Right lobe of liver (tissue), 6 donors: ENCODE results near the gene DIP2C. TPM values are rescaled to one million over a fixed set of nuclear protein-coding genes. Genes with fewer than 3 reads are reported as not detected.

Experiments
- ATAC-seq, 4 donors: fragments of 200-7000 bp; cut with Tn5 transposase; one replicate each; pipeline ENCODE4 v1.9.1; 2020; ENCODE audit warnings: mild to moderate bottlenecking in 4 of 4, moderate library complexity in 4 of 4
- DNase-seq, 3 donors: peaks; one replicate each; pipeline ENCODE4 v3.0.0-alpha.2; 2020
- H3K27ac ChIP-seq, 3 donors: fragments of 200-600 bp; one replicate each; pipeline ENCODE4 v1.8.0; 2022
- H3K27me3 ChIP-seq, 2 donors: fragments of 200-600 bp; one replicate each; pipeline ENCODE4 v1.8.0; 2022
- H3K36me3 ChIP-seq, 4 donors: fragments of 200-600 bp; sonication (generic) in 1 of 4; one replicate each; pipeline versions ENCODE4 v1.5.1 to v1.8.0; 2017 to 2022; ENCODE audit warnings: control low read depth in 1 of 4
- H3K4me1 ChIP-seq, 4 donors: fragments of 200-600 bp; sonication (generic) in 1 of 4; one replicate each; pipeline versions ENCODE4 v1.5.1 to v1.8.0; 2017 to 2022; ENCODE audit warnings: control low read depth in 1 of 4
- H3K4me3 ChIP-seq, 3 donors: fragments of 200-600 bp; one replicate each; pipeline ENCODE4 v1.8.0; 2022
- H3K9me3 ChIP-seq, 4 donors: fragments of 200-600 bp; sonication (generic) in 1 of 4; one replicate each; pipeline versions ENCODE4 v1.5.1 to v1.8.0; 2017 to 2022; ENCODE audit warnings: control low read depth in 1 of 4
- CTCF ChIP-seq, 4 donors: fragments of 200-600 bp in 3 of 4; fragments of 450-650 bp in 1 of 4; IDR thresholded peaks; one replicate each; pipeline versions ENCODE4 v1.5.1 to v1.8.0; 2016 to 2022; ENCODE audit warnings: antibody characterized with exemption in 4 of 4, mild to moderate bottlenecking in 2 of 4
- POLR2A ChIP-seq: fragments of 450-650 bp; IDR thresholded peaks from one replicate; pipeline ENCODE4 v1.6.1; 2017; ENCODE audit warnings: antibody characterized with exemption, mild to moderate bottlenecking
- WGBS: methylation state at CpG from one replicate; pipeline ENCODE4 v1.1.6; 2018; ENCODE audit warnings: low coverage, low lambda C conversion rate; ENCODE audit not compliant: insufficient coverage; ENCODE audit errors: missing lambda C conversion rate; 5-methylcytosine and 5-hydroxymethylcytosine counted together
- intact Hi-C, 2 donors: fragments of 100-400 bp; cut with DNase I; formaldehyde crosslinking; loops; one replicate each; pipeline versions ENCODE4 v1.11.2 to v1.14.1; 2022
- total RNA-seq, 6 experiments: library from RNA; depleted of rRNA in 2 of 6; stranded (reverse); fragments of >200 nt in 2 of 6; fragmentation: NEBNext Ultra II Directional in 3 of 6; extraction: Animal tissue kit (Norgen Biotek cat#: 25700) in 3 of 6; gene quantifications; one replicate each; pipeline versions ENCODE4 v1.1.0 to v1.2.4, GENCODE V29; 2016 to 2023
- donor health status: DM: no; HTN: yes; CAD: no.
- donor health status: DM: no; HTN: no; CAD: no.
- donor health status: DM: no; HTN: no; CAD: no.
- donor health status: DM: no; HTN: yes; CAD: no.
- donor health status: DM: no; HTN: yes; CAD: no.

Gene DIP2C
- total RNA-seq, 6 experiments from 2014 or later, result 8.0 to 13.5 (median 11.7) TPM

GRCh38 chr10:593016-593415, 96.5 kb downstream of the DIP2C start:
- no peak overlapping the region for H3K4me3 ChIP-seq
- no peak for ATAC-seq
- TF ChIP-seq CTCF (IDR thresholded peaks at IDR 0.05) (no peak), POLR2A (no peak)
- no peaks in the 10 kb centered on the region for H3K36me3 ChIP-seq
- no peak for DNase-seq
- 82% methylated on average over 5 of the region's 7 CpGs for WGBS
- no peak overlapping the region for H3K27ac ChIP-seq
- H3K9me3 ChIP-seq, result no peaks in the 10 kb centered on the region
- intact Hi-C loops, result no loop called here
- H3K27me3 ChIP-seq, result no peaks in the 10 kb centered on the region
- H3K4me1 ChIP-seq, result peaks cover 0 to 7% (median 3%) of the 10 kb centered on the region in 4 donors

- H3K4me1 ChIP-seq, result peaks cover 0 to 7% (median 3%) of the 10 kb centered on the region in 4 donors
- H3K36me3 ChIP-seq, result no peaks in the 10 kb centered on the region
- ATAC-seq, result no peak
- 73% methylated on average over 11 of the region's 11 CpGs for WGBS
- intact Hi-C loops, result no loop called here
- no peak for DNase-seq
- no peaks in the 10 kb centered on the region for H3K9me3 ChIP-seq
- H3K27me3 ChIP-seq, result no peaks in the 10 kb centered on the region
- no peak overlapping the region for H3K27ac ChIP-seq
- TF ChIP-seq CTCF (IDR thresholded peaks at IDR 0.05) (no peak), POLR2A (no peak)
- no peak overlapping the region for H3K4me3 ChIP-seq
Measured at GRCh38 chr10:591646-592045, 97.8 kb downstream of the DIP2C start.

GRCh38 chr10:590721-591120, 98.7 kb downstream of the DIP2C start:
- ATAC-seq, result no peak
- intact Hi-C loops, result no loop called here

GRCh38 chr10:589961-590680, 99.3 kb downstream of the DIP2C start:
- Histone ChIP-seq H3K4me3 (no peak overlapping the region), H3K36me3 (no peaks in the 10 kb centered on the region), H3K27me3 (no peaks in the 10 kb centered on the region), H3K9me3 (no peaks in the 10 kb centered on the region), H3K4me1 (peaks cover 0 to 7% (median 3%) of the 10 kb centered on the region in 4 donors), H3K27ac (no peak overlapping the region)
- no peak for ATAC-seq
- TF ChIP-seq POLR2A, result no peak
- no peak for TF ChIP-seq CTCF (IDR thresholded peaks at IDR 0.05)
- WGBS, result 87% methylated on average over 19 of the region's 21 CpGs
- intact Hi-C loops, result no loop called here
- no peak for DNase-seq

More at GRCh38 chr10:590721-591120, 98.7 kb downstream of the DIP2C start:
- Histone ChIP-seq H3K4me1 (peaks cover 0 to 7% (median 3%) of the 10 kb centered on the region in 4 donors), H3K36me3 (no peaks in the 10 kb centered on the region), H3K27me3 (no peaks in the 10 kb centered on the region), H3K9me3 (no peaks in the 10 kb centered on the region), H3K27ac (no peak overlapping the region), H3K4me3 (no peak overlapping the region)
- WGBS, result 89% methylated on average over 9 of the region's 10 CpGs
- no peak for DNase-seq
- TF ChIP-seq POLR2A, result no peak
- no peak for TF ChIP-seq CTCF (IDR thresholded peaks at IDR 0.05)
